ENCODE measurements around the gene IL15.
"Not testable (repeated sequence)": the region's sequence is repeated elsewhere in the genome, so short reads cannot be mapped to it uniquely, and the experiment has no call there.

The IL15 gene

GRCh38 chr4:141647966-141648365 lies 11.6 kb downstream of the IL15 start:
- no peak for DNase-seq

- DNase-seq, result no peak
Measured at GRCh38 chr4:141652161-141652778, 15.9 kb downstream of the IL15 start.

GRCh38 chr4:141654098-141654497 lies 17.7 kb downstream of the IL15 start:
- no peak for DNase-seq

GRCh38 chr4:141656031-141656430 lies 19.6 kb downstream of the IL15 start:
- no peak for DNase-seq

- no peak for DNase-seq
Measured at GRCh38 chr4:141657550-141658250, 21.3 kb downstream of the IL15 start.

GRCh38 chr4:141658309-141658708 lies 21.9 kb downstream of the IL15 start:
- no peak for DNase-seq

- DNase-seq, result no peak
Measured at GRCh38 chr4:141659539-141659938, 23.2 kb downstream of the IL15 start.

- no peak for DNase-seq
Measured at GRCh38 chr4:141660880-141661279, 24.5 kb downstream of the IL15 start.

GRCh38 chr4:141668200-141668910 lies 32.0 kb downstream of the IL15 start:
- DNase-seq, result no peak

- DNase-seq, result no peak
Measured at GRCh38 chr4:141669501-141669900, 33.1 kb downstream of the IL15 start.

- DNase-seq, result no peak
Measured at GRCh38 chr4:141675384-141675783, 39.0 kb downstream of the IL15 start.

GRCh38 chr4:141676087-141676670 lies 39.8 kb downstream of the IL15 start:
- no peak for DNase-seq

GRCh38 chr4:141680060-141680459 lies 43.7 kb downstream of the IL15 start:
- no peak for DNase-seq

GRCh38 chr4:141684785-141685184 lies 48.4 kb downstream of the IL15 start:
- no peak for DNase-seq

- DNase-seq, result no peak
Measured at GRCh38 chr4:141686146-141686775, 49.9 kb downstream of the IL15 start.

GRCh38 chr4:141686879-141687278 lies 50.5 kb downstream of the IL15 start:
- no peak for DNase-seq

GRCh38 chr4:141689726-141690296 lies 53.4 kb downstream of the IL15 start:
- DNase-seq, result not testable (repeated sequence)

GRCh38 chr4:141691247-141691646 lies 54.9 kb downstream of the IL15 start:
- DNase-seq, result not testable (repeated sequence)

GRCh38 chr4:141692081-141692480 lies 55.7 kb downstream of the IL15 start:
- no peak for DNase-seq

- DNase-seq, result no peak
Measured at GRCh38 chr4:141697116-141697515, 60.7 kb downstream of the IL15 start.

GRCh38 chr4:141702472-141703182 lies 66.2 kb downstream of the IL15 start:
- DNase-seq, result no peak

GRCh38 chr4:141703497-141703896 lies 67.1 kb downstream of the IL15 start:
- no peak for DNase-seq

All from CD4-positive, alpha-beta T cell treated with Interleukin-17A for 1 hour (primary cell).